Muscle of back (tissue), 11 donors: ENCODE measurements around the gene STK40. TPM values are rescaled to one million over a fixed set of nuclear protein-coding genes. Genes with fewer than 3 reads are reported as not detected.

Source experiments
- DNase-seq, 3 donors: peaks; one replicate each; pipeline versions ENCODE4 v3.0.0 to v3.0.0-alpha.2; 2013
- polyA plus RNA-seq, 10 donors: library from polyadenylated mRNA; unstranded; fragments of 120-200 nt; gene quantifications; one replicate each; pipeline ENCODE4 v1.2.1, GENCODE V29; 2013; ENCODE audit not compliant: insufficient read length in 10 of 10

STK40 gene
- polyA plus RNA-seq, 10 donors, result 18.0 to 31.0 (median 23.9) TPM

GRCh38 chr1:36377791-36378492 is 7.8 kb downstream of the STK40 start:
- peak in 1 of 3 donors; percentile 38 for DNase-seq

DNA sequence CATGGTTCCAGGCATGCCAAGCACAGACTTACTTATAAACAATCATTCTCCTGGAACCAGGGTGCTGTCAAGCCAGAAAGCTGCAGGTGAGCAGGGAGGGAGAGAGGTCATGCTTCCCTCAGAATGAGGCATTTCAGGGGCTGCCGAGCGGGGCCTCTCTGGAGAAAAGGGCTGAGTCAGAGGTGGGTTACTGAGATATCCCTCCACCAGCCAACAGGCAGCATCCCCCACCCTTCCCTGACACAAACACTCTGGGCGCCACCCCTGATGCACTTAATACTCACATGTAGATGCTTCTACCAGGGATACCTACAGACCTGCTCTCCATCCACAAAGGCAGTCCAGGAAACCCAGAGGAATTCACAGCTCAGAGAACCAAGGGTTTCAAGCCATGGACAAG is 13.1 kb downstream of the STK40 start:
- DNase-seq, result no peak

GRCh38 chr1:36369061-36369861 is 16.5 kb downstream of the STK40 start:
- DNase-seq, result peak; percentile 61 to 85 (median 75)

DNA sequence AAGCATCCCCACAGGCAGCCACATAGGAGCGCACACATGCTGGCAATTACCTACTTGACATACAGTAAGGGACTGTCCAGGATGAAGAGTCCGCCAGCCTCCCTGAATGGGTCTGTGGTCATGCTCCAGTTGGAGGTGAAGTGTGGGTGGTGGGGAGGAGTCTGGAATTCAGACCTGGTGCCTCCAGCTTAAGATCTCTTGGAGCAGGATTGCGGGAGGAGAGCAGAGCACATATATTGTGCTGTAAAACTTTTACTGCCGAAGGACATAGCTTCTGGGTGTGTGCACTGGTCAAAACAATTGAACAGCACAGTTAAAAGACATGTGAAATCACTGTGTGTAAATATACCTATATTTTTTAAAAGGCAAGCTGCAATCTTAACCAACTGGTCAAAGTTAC is 17.9 kb downstream of the STK40 start:
- DNase-seq, result no peak

- DNase-seq, result no peak
Measured at GRCh38 chr1:36367066-36367465, 18.7 kb downstream of the STK40 start.

GRCh38 chr1:36366091-36366661 is 19.5 kb downstream of the STK40 start:
- DNase-seq, result peak; percentile 58 to 83 (median 71)

GRCh38 chr1:36365381-36365780 is 20.3 kb downstream of the STK40 start:
- peak in 2 of 3 donors; percentile 31 to 61 for DNase-seq

DNA sequence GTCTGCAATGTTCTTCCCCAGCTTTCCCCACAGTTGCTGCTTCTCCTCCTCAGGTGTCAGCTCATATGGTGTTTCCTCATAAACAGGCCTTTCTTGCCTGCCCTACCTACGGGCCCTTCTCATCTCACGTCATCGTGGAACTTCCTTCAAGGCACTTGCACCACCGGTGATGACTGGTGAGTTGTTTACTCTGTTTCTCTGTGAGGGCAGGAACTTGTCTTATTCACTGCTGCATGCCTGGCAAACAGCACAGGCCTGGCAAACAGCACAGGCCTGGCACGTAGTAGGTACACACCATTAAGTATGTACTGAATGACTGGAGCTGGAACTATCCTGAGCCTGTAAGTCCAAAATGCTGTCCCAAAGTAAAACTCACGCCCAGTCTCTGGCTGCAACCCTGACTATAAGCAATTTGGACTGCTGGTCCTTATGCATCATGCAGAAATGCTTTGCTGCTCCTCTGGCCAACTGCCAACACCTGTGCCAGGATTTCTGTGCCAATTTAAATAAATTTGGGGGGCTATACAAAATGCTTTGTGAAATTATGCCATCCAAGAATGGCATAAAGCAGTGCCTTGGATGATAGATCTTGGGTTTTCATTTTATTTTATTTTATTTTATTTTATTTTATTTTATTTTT is 25.7 kb downstream of the STK40 start:
- no peak for DNase-seq

GRCh38 chr1:36359383-36359782 is 26.3 kb downstream of the STK40 start:
- DNase-seq, result no peak

DNA sequence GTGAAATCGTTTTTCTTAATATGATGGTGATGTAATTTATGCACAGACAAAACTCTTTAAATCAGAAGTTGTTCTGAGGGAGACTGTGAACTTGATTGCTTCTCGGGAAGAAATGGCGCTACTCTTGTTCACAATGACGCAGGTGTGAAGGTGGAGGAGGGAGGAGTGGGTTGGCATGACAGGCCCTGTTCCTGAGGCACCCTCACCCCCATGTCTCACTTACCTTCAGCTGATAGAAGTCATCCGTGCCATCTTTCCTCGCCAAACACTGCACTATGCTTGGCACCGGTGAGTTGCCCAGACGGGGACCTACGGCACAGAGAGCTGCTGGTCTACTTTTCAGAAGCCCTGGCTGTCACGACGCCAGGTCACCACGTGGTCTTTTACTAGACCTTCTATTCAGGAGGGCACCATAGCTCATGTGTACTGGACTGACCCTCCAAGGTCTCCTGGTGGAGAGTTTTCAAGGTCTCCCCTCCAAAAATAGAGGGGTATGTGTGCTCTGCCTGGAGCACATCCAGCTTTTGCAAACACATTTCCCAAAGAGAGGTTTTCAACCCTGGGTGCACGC is 27.1 kb downstream of the STK40 start:
- DNase-seq, result no peak

- no peak for DNase-seq
Measured at GRCh38 chr1:36355811-36356210, 29.9 kb downstream of the STK40 start.

DNA sequence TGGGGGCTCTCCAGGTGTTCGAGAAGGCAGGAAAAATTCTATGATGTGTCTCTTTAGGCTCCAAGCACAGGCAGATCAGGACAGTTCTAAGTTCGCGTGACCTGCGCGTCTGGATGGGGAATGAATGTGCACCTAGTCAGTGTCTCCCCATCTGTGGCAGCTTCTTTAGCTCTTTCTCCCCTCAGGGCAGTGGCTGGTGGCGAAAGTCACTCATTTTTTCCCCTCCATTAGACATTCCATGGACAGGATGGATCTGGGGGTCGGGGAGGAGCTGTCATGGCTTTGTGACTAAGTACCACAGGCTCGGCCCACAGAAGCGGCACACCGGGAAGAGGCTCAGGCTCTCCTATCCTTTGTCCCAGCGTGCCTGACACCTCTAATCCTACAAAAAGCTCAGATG is 31.2 kb downstream of the STK40 start:
- DNase-seq, result no peak

DNA sequence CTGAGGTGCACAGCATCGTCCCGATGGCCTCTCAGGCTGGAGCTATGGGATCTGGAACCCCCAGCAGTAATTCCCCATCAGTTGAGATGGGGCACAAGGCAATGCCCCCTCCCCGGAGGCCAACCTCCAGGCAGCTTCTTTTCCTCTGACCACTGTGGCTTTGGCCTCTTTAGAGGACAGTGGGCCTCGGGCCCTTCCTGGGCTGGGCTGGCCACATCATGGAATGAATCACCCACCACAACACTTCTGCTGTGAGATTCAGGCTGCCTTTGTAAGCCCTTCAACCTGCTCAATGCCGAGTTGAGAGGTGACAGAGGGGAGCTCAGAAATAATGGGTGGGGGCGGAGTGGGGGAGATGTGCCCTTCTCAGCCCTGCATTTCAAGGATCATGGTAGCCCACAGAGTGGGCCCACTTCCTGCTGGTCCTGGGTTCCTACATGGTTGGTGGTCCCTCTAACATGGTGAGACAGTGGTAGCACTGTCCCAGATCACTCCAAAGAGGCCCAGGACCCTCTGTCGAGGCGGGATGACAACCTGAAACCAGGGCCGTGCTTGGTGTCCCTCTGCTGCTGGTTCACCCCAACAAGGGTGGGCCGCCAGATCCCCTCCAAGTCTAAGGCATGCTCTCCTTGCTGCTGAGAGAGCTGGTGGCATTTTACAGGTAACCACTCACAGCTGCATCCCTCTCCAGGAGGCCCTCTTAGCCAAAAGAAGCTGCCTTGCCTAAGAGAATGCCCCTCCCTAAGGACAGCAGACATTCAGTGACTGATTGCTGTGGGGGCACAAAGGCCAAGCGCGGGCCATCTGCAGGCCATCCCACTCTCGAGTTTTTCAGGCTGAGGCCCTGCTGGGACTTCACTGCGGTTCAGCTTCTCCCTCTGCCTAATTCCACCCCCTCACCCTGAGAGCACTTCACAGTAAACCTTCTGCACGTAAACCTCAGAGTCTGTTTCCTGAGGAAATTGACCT is 32.5 kb downstream of the STK40 start:
- no peak for DNase-seq

DNA sequence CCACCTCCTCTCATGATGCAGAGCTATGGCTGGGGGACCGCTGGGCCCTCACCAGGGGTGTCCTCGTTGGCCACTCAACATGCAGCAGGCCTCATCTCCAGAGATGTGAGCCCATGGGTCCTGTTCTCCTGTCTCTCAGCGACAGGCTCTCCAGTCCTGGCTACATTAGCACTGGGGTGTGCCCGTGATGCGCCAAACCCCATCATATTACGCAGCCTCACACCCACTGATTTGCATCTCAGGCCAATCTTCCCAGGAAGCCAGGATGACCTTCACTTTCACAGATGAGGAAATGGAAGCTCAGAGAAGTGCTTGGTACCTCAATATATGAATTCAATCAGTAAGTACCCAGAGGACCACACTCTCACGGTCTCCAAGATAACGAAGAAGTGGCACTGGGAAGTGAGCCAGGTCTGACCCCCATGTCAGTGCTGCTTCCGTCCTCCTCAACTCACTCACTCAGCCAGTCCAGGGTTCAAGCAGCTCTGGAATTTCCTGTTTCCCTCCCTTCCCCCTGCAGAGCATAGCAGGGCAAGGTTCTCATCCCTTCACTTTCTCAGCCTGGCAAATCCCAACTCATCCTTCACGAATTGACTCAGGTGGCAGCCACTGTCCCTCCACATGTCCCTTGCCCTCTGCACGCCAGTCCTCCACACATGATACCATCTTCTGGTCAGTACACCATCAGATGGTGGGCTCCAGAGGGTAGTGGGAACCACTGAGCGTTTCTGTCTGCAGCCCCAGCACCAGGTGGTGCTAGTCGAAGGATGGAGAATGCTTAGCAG is 33.4 kb downstream of the STK40 start:
- peak in 1 of 3 donors; percentile 32 for DNase-seq

DNA sequence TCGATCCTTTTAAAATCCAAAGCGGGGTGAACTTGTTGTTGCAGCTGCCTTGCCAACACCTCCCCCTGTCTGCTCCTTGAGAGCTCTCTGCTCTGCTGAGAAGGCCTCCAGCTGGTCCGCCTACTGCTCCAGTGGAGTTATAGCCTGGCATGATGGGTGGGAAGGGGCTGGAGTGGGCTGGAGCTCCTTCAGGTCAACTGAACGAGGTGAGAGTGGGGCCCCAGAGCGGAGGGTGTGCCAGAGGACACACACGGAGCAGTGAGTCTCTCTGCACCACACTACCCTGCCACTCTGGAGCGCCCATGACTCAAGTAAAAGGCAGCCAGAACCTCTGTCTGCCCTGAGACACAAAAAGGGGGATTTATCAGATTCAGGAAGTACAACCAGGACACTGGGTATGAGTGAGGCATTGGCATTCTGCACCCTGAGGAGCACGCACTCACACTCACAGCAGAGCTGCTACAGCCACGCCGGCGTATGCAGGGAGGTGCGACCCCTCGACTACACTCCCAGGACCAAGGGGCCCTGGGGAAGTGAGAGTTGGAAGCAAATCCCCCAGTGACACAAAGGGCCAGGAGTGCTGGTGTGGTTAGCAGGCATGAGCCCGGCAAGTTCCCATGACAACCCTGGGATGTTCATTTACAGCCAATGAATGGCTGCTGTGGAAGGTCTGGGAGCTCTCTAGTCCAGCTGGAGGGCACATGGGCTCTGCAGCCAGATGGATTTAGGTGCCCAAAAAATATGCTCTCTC is 34.3 kb downstream of the STK40 start:
- DNase-seq, result peak in 2 of 3 donors; percentile 43 to 80

- DNase-seq, result peak; percentile 27 to 73 (median 40)
Measured at GRCh38 chr1:36350659-36351226, 35.0 kb downstream of the STK40 start.

DNA sequence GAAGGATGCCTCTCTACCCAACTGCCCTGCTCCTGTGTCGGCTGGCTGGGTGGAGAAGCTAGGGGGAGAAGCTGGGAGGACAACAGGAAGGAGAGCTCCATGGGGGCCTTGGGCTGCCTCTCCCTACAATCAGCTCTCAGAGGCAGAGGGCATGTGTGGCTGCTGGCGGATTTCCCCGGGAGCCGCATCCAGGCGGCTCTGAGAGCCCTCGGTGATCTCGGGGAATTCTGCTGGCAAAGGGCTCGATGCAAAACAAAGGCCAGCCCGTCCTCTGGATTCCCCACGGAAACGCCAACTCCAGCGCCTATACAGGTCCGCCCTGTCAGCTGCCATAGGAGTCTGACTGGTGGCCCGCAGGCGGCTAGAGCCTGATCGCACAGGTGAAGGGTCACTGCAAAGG is 35.9 kb downstream of the STK40 start:
- no peak for DNase-seq

- DNase-seq, result peak in 1 of 3 donors; percentile 44
Measured at GRCh38 chr1:36349241-36349671, 36.5 kb downstream of the STK40 start.
